Activated T-cell treated with anti-CD3 and anti-CD28 coated beads, Interleukin-2, amount 50 U/mL, for 4 hours (primary cell): Measurements from ENCODE around the gene IRF3. TPM values are rescaled to one million over a fixed set of nuclear protein-coding genes. Genes with fewer than 3 reads are reported as not detected.

Experiments
- ATAC-seq, 2 donors: fragments of 200-7000 bp; cut with Tn5 transposase; one replicate each; pipeline ENCODE4 v1.10.0; 2021
- DNase-seq: peaks from one replicate; pipeline ENCODE4 v3.0.0-alpha.2; 2020
- H3K27me3 Mint-ChIP-seq: one replicate; pipeline ENCODE4 v1.8.0; 2021; ENCODE audit warnings: low read depth, mixed read lengths
- H3K36me3 Mint-ChIP-seq: one replicate; pipeline ENCODE4 v1.8.0; 2022; ENCODE audit warnings: mixed read lengths; ENCODE audit not compliant: insufficient read depth
- H3K4me1 Mint-ChIP-seq: one replicate; pipeline ENCODE4 v1.8.0; 2021; ENCODE audit warnings: low read depth, mixed read lengths
- H3K4me3 Mint-ChIP-seq: one replicate; pipeline ENCODE4 v1.8.0; 2021; ENCODE audit warnings: mild to moderate bottlenecking, moderate library complexity, mixed read lengths
- H3K9me3 Mint-ChIP-seq: one replicate; pipeline ENCODE4 v1.8.0; 2021; ENCODE audit warnings: mixed read lengths
- total RNA-seq, 3 donors: library from RNA; stranded (reverse); gene quantifications; one replicate each; pipeline ENCODE4 v1.2.1, GENCODE V29; 2021

Gene IRF3
- total RNA-seq, 3 donors from 2014 or later = 140 to 160 (median 148) TPM

DNA sequence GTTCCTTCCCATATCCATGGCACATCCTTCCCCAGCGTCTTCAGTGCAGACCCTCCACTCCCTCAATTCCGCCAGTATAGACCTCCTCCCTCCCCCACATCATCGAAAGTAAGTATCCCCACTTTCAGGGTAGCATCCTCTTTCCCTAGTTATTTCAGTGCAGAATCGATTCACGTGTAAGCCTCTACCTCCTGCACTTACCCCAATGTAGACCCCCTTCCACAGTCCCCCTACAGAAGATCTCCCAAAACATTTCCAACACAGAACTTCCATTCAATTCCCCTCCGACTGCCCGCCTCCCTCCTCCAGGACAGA lies 664 bp downstream of the IRF3 start:
- DNase-seq (no peak), ATAC-seq (no peak)
- peaks cover 9% of the 10 kb centered on the region for H3K36me3 Mint-ChIP-seq
- no peaks in the 10 kb centered on the region for H3K27me3 Mint-ChIP-seq
- H3K4me1 Mint-ChIP-seq = peaks cover 37% of the 10 kb centered on the region
- H3K9me3 Mint-ChIP-seq = no peaks in the 10 kb centered on the region
- H3K4me3 Mint-ChIP-seq = peak overlapping the region; percentile 95

- H3K27me3 Mint-ChIP-seq = no peaks in the 10 kb centered on the region
- H3K4me3 Mint-ChIP-seq = peak overlapping the region; percentile 95
- H3K9me3 Mint-ChIP-seq = no peaks in the 10 kb centered on the region
- DNase-seq (peak; percentile 92), ATAC-seq (peak; percentile 58 to 67)
- peaks cover 8% of the 10 kb centered on the region for H3K36me3 Mint-ChIP-seq
- H3K4me1 Mint-ChIP-seq = peaks cover 39% of the 10 kb centered on the region
These were observed 1.3 kb downstream of the IRF3 start for GRCh38 chr19:49664171-49665035.

- Mint-ChIP-seq H3K36me3 (peaks cover 11% of the 10 kb centered on the region), H3K4me1 (peaks cover 39% of the 10 kb centered on the region), H3K9me3 (no peaks in the 10 kb centered on the region), H3K27me3 (no peaks in the 10 kb centered on the region), H3K4me3 (peak overlapping the region; percentile 95)
- ATAC-seq (no peak), DNase-seq (no peak)
These were observed 2.4 kb downstream of the IRF3 start for GRCh38 chr19:49663224-49663623.

- H3K27me3 Mint-ChIP-seq = no peaks in the 10 kb centered on the region
- no peak overlapping the region for H3K4me3 Mint-ChIP-seq
- DNase-seq (no peak), ATAC-seq (no peak)
- no peaks in the 10 kb centered on the region for H3K9me3 Mint-ChIP-seq
- H3K36me3 Mint-ChIP-seq = peaks cover 13% of the 10 kb centered on the region
- H3K4me1 Mint-ChIP-seq = peaks cover 34% of the 10 kb centered on the region
These were observed 3.6 kb downstream of the IRF3 start for GRCh38 chr19:49662011-49662410.

DNA sequence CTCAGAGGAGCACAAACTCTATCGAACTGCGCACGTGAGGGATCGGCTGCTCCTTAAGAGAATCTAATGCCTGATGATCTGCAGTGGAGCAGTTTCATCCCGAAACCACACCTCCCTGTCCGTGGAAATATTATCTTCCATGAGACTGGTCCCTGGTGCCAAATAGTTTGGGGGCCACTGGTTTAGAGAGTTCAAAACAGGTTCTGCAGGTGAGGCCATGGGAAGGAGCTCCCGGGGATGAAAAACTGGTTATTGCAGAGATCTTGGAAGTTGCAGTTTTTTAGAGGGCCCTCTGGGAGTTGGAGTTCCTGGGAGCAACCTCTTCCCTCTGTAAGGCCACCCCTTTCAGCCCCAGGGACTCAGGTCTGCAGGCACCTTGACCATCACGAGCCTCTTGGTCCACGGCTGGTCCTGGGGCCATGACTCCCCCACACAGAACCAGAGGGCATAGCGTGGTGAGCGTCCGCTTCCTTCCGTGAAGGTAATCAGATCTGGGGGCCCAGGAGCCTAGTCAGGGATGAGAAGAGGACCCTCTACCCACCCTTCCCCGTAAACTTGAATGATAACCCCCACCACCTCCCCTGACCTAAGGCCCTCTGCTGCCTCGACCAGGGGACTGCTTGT lies 5.2 kb downstream of the IRF3 start:
- ATAC-seq (no peak), DNase-seq (no peak)
- H3K36me3 Mint-ChIP-seq = peaks cover 22% of the 10 kb centered on the region
- H3K9me3 Mint-ChIP-seq = no peaks in the 10 kb centered on the region
- no peak overlapping the region for H3K4me3 Mint-ChIP-seq
- no peaks in the 10 kb centered on the region for H3K27me3 Mint-ChIP-seq
- H3K4me1 Mint-ChIP-seq = peaks cover 25% of the 10 kb centered on the region

DNA sequence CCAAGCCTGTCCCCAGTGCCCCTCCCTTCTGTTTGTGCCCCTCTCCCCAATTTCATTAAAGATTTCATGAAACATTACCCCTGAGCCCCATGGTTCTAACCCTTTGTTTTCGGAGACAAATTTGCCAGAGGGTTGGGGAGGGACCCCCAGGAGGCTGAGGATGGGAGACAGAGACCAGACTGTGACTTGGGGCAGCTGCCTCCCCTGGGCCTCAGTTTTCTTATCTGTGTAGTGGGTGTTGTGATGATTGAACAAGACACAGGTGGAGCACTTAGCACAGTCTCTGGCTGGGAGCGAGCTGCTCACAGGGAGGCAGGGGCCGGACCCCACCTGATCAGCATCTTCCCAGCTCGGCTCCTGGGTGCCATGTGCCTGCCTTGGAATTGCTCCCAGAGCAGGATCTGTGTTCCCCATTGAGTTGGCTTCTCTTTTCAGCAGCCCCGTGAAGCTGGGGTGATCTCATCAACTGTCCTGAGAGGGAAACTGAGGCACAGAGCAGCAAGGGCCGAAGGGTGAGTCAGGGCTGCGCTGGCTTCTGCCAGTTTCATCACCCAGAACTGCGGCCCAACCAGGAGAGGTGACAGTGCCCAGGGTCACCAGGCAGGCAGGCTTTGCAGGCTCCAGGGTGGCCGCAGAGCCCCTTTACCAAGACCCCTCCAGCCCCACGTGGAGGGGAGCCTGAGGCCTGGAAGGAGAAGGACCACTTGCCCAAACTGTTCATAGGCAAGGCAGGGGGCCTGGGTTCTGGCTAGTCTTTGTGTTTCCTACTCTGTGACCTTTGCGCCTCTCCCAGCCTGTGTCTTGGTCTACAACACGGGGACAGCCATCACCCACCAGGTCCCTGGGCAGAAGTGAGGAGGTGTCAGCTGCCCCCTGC lies 6.9 kb downstream of the IRF3 start:
- Mint-ChIP-seq H3K4me1 (peaks cover 16% of the 10 kb centered on the region), H3K9me3 (no peaks in the 10 kb centered on the region), H3K36me3 (peaks cover 29% of the 10 kb centered on the region), H3K27me3 (no peaks in the 10 kb centered on the region), H3K4me3 (no peak overlapping the region)
- ATAC-seq (no peak), DNase-seq (no peak)

DNA sequence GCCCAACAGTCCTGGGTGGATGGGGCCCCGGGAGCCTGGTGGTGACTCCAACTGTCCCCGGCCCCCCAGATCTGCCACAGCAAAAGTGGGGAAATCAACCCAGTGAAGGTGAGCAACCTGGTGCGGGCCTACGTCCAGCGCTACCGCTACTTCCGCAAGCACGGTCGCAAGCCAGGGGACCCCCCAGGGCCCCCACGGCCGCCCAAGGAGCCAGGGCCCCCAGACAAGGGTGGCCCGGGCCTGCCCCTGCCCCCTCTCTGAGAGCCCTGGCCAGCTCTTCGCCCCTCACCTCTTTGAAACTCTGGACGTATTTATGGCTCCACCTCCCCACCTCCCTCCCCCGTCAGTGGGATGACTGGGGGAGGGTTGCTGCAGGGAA lies 7.5 kb downstream of the IRF3 start:
- Mint-ChIP-seq H3K4me1 (peaks cover 9% of the 10 kb centered on the region), H3K27me3 (no peaks in the 10 kb centered on the region), H3K4me3 (no peak overlapping the region), H3K9me3 (no peaks in the 10 kb centered on the region), H3K36me3 (peaks cover 29% of the 10 kb centered on the region)
- ATAC-seq (no peak), DNase-seq (no peak)

- H3K4me3 Mint-ChIP-seq = no peak overlapping the region
- no peak for DNase-seq
These were observed 8.0 kb downstream of the IRF3 start for GRCh38 chr19:49657493-49658138.

DNA sequence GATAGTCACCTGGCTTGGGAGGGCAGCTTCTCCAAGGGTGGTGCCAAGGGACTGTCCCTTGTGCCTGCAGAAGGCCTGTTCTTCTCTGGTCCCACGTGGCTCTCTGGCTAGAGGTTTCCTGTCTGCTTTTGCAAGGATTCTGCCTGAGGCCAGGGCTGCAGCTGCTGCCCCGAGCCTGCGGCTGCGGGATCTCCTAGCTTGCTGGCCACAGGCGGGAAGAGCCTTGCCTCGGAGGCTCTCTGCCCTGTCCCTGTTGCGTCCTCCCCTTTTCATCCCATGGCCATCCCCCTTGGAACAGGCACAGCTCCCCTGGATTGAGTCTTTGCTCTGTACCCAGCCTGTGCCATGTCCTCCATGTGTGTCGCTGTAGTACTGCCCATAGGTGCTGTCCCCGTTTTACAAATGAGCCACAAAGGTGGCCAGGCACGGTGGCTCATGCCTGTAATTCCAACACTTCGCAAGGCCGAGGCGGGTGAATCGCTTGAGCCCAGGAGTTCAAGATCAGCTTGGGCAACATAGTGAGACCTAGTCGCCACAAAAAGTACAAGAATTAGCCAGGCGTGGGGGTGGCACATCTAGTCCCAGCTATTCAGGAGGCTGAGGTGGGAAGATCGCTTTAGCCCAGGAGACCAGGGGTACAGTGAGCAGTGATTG lies 9.1 kb downstream of the IRF3 start:
- Mint-ChIP-seq H3K9me3 (no peaks in the 10 kb centered on the region), H3K36me3 (peaks cover 31% of the 10 kb centered on the region), H3K4me3 (no peak overlapping the region), H3K4me1 (peaks cover 2% of the 10 kb centered on the region), H3K27me3 (no peaks in the 10 kb centered on the region)
- no peak for ATAC-seq
- no peak for DNase-seq

More at GRCh38 chr19:49657493-49658138, 8.0 kb downstream of the IRF3 start:
- H3K36me3 Mint-ChIP-seq = peaks cover 31% of the 10 kb centered on the region
- ATAC-seq = no peak
- H3K9me3 Mint-ChIP-seq = no peaks in the 10 kb centered on the region
- H3K4me1 Mint-ChIP-seq = peaks cover 4% of the 10 kb centered on the region
- H3K27me3 Mint-ChIP-seq = no peaks in the 10 kb centered on the region

GRCh38 chr19:49655570-49656455 lies 9.8 kb downstream of the IRF3 start:
- DNase-seq (no peak), ATAC-seq (no peak)
- Mint-ChIP-seq H3K36me3 (peaks cover 33% of the 10 kb centered on the region), H3K27me3 (no peaks in the 10 kb centered on the region), H3K9me3 (no peaks in the 10 kb centered on the region), H3K4me3 (no peak overlapping the region), H3K4me1 (peaks cover 2% of the 10 kb centered on the region)

GRCh38 chr19:49654581-49654980 lies 11.1 kb downstream of the IRF3 start:
- Mint-ChIP-seq H3K27me3 (no peaks in the 10 kb centered on the region), H3K36me3 (peaks cover 28% of the 10 kb centered on the region), H3K4me3 (no peak overlapping the region), H3K9me3 (no peaks in the 10 kb centered on the region), H3K4me1 (no peaks in the 10 kb centered on the region)
- no peak for ATAC-seq
- DNase-seq = no peak

DNA sequence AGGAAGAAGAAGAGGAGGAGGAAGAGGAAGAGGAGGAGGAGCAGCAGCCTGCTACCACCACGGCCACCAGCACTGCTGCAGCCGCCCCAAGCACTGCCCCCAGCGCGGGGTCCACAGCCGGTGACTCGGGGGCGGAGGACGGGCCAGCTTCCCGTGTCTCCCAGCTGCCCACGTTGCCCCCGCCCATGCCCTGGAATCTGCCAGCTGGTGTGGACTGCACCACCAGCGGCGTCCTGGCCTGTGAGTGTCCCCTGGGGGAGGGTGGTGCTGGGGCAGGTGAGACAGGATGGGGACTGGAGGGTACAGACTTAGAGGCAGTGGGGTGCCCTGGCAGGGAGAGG lies 12.2 kb downstream of the IRF3 start:
- ATAC-seq (no peak), DNase-seq (no peak)
- no peaks in the 10 kb centered on the region for H3K27me3 Mint-ChIP-seq
- no peaks in the 10 kb centered on the region for H3K4me1 Mint-ChIP-seq
- no peak overlapping the region for H3K4me3 Mint-ChIP-seq
- H3K36me3 Mint-ChIP-seq = peaks cover 31% of the 10 kb centered on the region
- H3K9me3 Mint-ChIP-seq = no peaks in the 10 kb centered on the region
